ENCODE results near the gene NFIA. TPM values are rescaled to one million over a fixed set of nuclear protein-coding genes. Genes with fewer than 3 reads are reported as not detected.

Gene NFIA
- total RNA-seq, 1 donor from 2014 or later, result 66.6 TPM

DNA sequence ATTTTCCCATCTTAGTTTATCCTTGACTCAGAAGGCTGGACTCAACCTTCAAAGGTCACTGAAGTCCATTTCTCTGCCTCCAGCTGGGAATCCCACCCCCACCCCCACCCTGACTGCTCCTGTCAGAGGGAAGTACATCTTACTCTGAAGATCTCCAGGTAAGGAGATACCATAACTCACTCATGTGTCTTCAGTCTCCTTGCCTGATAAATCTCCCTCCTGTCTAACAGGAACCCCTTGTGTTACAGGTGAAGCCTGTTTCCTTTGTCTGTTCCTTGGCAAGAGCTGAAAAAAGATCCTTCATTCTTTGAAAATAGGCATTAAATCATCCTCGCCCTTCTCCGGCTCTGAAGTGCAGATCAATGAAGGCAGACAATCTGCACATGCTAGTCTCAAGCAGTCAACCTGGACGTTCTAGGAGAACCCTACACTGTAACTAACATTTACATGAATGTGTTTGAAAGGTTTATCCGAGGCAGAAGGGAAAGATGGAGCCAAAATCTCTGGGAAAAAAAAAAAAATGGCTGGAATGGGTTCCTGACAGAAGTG, 392.0 kb downstream of the NFIA start:
- no peak for ATAC-seq
- DNase-seq, result no peak
- Histone ChIP-seq H3K27me3 (no peaks in the 10 kb centered on the region), H3K36me3 (no peaks in the 10 kb centered on the region), H3K4me3 (no peak overlapping the region), H3K9me3 (no peaks in the 10 kb centered on the region), H3K27ac (no peak overlapping the region), H3K4me1 (no peaks in the 10 kb centered on the region)
- TF ChIP-seq, protein P1, sequence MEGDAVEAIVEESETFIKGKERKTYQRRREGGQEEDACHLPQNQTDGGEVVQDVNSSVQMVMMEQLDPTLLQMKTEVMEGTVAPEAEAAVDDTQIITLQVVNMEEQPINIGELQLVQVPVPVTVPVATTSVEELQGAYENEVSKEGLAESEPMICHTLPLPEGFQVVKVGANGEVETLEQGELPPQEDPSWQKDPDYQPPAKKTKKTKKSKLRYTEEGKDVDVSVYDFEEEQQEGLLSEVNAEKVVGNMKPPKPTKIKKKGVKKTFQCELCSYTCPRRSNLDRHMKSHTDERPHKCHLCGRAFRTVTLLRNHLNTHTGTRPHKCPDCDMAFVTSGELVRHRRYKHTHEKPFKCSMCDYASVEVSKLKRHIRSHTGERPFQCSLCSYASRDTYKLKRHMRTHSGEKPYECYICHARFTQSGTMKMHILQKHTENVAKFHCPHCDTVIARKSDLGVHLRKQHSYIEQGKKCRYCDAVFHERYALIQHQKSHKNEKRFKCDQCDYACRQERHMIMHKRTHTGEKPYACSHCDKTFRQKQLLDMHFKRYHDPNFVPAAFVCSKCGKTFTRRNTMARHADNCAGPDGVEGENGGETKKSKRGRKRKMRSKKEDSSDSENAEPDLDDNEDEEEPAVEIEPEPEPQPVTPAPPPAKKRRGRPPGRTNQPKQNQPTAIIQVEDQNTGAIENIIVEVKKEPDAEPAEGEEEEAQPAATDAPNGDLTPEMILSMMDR (IDR thresholded peaks at IDR 0.05), result no peak
- intact Hi-C loops (cut with DNase I), result no loop called here

DNA sequence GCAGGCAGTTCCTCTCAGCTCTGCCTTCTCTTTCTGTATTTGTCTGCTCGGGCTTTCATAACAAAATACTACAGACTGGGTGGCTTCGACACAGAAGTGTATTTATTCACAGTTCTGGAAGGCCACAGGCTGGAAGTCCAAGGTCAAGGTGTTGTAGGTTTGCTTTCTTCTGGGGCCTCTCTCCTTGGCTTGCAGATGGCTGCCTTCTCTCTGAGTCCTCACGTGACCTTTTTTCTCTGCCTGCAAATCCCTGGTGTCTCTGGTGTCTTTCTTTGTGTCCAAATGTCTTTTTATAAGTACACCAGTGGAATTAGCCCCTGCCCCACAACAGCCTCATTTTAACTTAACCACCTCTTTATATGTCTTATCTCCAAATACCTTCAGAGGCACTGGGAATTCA, 392.6 kb downstream of the NFIA start:
- no peaks in the 10 kb centered on the region for H3K4me1 ChIP-seq
- H3K4me3 ChIP-seq, result no peak overlapping the region
- ATAC-seq, result no peak
- TF ChIP-seq, protein P1 (IDR thresholded peaks at IDR 0.05), result no peak
- H3K27ac ChIP-seq, result no peak overlapping the region
- no peaks in the 10 kb centered on the region for H3K36me3 ChIP-seq
- H3K27me3 ChIP-seq, result no peaks in the 10 kb centered on the region
- intact Hi-C loops (cut with DNase I), result no loop called here
- DNase-seq, result no peak
- H3K9me3 ChIP-seq, result no peaks in the 10 kb centered on the region

DNA sequence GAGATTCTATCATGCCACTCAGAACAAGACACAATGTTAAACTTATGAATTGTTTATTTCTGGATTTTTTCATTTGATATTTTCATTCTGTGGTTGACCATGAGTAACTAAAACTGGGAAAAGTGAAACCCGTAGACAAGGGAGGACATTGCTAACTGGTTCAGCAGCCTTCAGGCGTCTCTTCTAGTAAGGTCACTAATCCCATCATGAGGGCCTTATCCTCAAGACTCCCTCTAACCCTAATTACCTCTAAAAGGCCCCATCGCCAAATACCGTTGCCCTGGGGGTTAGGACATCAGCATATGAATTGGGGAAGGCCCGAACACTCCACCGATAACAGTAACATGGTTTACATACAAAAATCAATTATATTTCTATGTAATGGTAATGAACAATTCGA, 394.9 kb downstream of the NFIA start:
- H3K36me3 ChIP-seq, result no peaks in the 10 kb centered on the region
- no peaks in the 10 kb centered on the region for H3K27me3 ChIP-seq
- no peak overlapping the region for H3K4me3 ChIP-seq
- DNase-seq (no peak), ATAC-seq (no peak)
- no peaks in the 10 kb centered on the region for H3K4me1 ChIP-seq
- H3K9me3 ChIP-seq, result no peaks in the 10 kb centered on the region
- TF ChIP-seq, protein P1 (IDR thresholded peaks at IDR 0.05), result no peak
- intact Hi-C loops (cut with DNase I), result no loop called here
- H3K27ac ChIP-seq, result no peak overlapping the region

GRCh38 chr1:61480273-61480935, 398.0 kb downstream of the NFIA start:
- intact Hi-C loops (cut with DNase I), result no loop called here
- no peaks in the 10 kb centered on the region for H3K9me3 ChIP-seq
- ATAC-seq (no peak), DNase-seq (no peak)
- H3K4me1 ChIP-seq, result no peaks in the 10 kb centered on the region
- no peaks in the 10 kb centered on the region for H3K36me3 ChIP-seq
- no peaks in the 10 kb centered on the region for H3K27me3 ChIP-seq
- H3K27ac ChIP-seq, result no peak overlapping the region
- no peak overlapping the region for H3K4me3 ChIP-seq
- TF ChIP-seq, protein P1 (IDR thresholded peaks at IDR 0.05), result no peak

- Histone ChIP-seq H3K27ac (no peak overlapping the region), H3K9me3 (no peaks in the 10 kb centered on the region), H3K4me3 (no peak overlapping the region), H3K4me1 (no peaks in the 10 kb centered on the region), H3K27me3 (no peaks in the 10 kb centered on the region), H3K36me3 (no peaks in the 10 kb centered on the region)
- DNase-seq (no peak), ATAC-seq (no peak)
- TF ChIP-seq, protein P1 (IDR thresholded peaks at IDR 0.05), result no peak
- intact Hi-C loops (cut with DNase I), result no loop called here
Observed at GRCh38 chr1:61481315-61481715, 399.0 kb downstream of the NFIA start.
